ENCODE measurements around the gene SPACA5.
"Not testable (repeated sequence)": the region's sequence is repeated elsewhere in the genome, so short reads cannot be mapped to it uniquely, and the experiment has no call there.

Gene SPACA5

GRCh38 chrX:48006688-48007087 lies at the start of gene SPACA5:
Gene SPACA5 (plus strand): TSS chrX:48006988. CDS start chrX:48007803, 815 bp downstream.
- DNase-seq (ENCODE audit: low read depth) = not testable (repeated sequence)

GRCh38 chrX:47958206-47958605 lies 48.6 kb upstream of the SPACA5 start:
- DNase-seq (ENCODE audit: low read depth) = not testable (repeated sequence)

- DNase-seq (ENCODE audit: low read depth) = no peak
Measured at GRCh38 chrX:47958761-47959342, 47.9 kb upstream of the SPACA5 start.

GRCh38 chrX:47960406-47960805 lies 46.4 kb upstream of the SPACA5 start:
- DNase-seq (ENCODE audit: low read depth) = no peak

DNA sequence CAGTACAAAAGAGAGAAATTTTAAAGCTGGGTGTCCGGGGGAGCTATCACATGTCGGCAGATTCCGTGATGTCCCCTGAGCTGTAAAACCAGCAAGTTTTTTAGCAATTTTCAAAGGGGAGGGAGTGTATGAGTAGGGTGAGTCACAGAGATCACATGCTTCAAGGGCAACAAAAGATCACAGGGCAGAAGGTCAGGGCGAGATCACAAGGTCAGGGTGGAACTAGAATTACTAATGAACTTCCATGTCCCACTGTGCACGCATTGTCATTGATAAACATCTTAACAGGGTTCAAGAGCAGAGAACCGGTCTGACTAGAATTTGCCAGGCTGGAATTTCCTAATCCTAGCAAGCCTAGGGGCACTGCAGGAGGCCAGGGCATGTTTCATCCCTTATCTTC lies 45.0 kb upstream of the SPACA5 start:
- DNase-seq (ENCODE audit: low read depth) = not testable (repeated sequence)

- DNase-seq (ENCODE audit: low read depth) = not testable (repeated sequence)
Measured at GRCh38 chrX:47965526-47965925, 41.3 kb upstream of the SPACA5 start.

GRCh38 chrX:47973235-47973634 lies 33.6 kb upstream of the SPACA5 start:
- no peak for DNase-seq (ENCODE audit: low read depth)

- no peak for DNase-seq (ENCODE audit: low read depth)
Measured at GRCh38 chrX:47976254-47977151, 30.3 kb upstream of the SPACA5 start.

DNA sequence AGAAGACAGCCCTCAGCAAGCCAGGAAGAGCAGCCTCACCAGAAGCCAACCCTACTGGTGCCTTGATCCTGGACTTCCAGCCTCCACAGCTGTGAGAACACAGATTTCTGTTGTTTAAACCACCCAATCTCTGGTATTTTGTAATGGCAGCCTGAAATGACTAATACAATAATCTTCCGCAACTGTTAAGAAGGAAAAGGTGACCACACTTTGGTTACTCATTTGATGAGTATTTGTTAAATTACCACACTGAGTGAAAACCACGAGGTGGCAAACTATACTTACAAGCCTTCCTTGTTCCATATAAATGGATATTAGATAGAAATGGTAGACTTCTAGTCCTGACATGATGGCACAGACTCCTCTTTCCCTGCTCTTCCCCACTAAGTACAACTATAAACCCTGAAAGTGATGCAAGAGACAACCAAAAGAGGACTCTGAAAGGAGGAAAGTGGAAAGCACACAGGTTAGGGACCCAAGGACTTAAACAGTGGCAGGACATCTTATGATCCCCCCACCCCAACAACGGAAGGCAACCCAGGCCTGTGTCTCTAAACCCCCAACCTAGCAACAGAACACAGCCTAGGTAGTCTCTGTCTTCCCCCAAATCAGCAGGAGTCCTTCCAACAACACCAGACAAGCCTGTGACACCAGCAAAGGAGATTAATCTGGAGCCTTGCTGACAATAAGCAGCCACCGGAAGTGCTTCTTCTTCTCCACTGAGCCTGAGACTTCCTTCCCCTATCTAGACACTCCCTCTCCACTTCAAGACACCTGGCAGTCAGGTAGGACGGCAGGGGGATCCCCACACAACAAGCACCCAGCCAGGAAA lies 15.3 kb upstream of the SPACA5 start:
- DNase-seq (ENCODE audit: low read depth) = no peak

DNA sequence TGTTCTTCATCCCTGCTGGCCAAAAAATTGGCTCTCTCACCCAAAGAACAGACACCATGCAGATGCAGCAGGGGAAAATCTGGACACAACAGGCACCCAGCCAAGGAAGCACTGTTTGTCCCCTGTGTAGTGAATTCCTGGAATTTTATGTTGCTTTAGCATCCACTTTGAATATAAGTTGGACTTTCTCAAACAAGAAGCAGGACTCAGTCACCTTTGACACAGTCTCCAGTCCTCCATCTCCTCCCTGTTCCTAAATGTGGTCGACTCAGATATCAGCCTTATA lies 14.8 kb upstream of the SPACA5 start:
- DNase-seq (ENCODE audit: low read depth) = no peak

GRCh38 chrX:47992669-47993068 lies 14.1 kb upstream of the SPACA5 start:
- no peak for DNase-seq (ENCODE audit: low read depth)

- DNase-seq (ENCODE audit: low read depth) = no peak
Measured at GRCh38 chrX:48001260-48001659, 5.5 kb upstream of the SPACA5 start.

GRCh38 chrX:48002319-48002718 lies 4.5 kb upstream of the SPACA5 start:
- no peak for DNase-seq (ENCODE audit: low read depth)

DNA sequence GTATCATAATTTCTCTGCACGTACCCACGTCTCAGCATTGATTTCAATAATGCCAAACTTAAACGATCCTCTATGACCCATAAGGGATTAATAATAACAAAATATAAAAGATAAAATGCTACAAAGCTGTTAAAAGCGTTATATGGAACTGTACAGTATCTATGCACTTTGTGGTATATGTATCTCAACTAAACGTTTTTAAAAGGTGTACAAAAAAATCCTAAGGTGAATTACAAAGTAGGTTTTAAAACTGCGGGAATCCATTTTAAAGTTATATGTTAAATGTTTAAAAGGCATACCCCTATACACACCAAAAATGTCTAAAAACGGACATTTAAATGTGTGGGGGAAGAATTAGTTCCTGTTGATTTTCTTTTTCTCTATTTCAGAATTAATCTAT lies 3.9 kb upstream of the SPACA5 start:
- DNase-seq (ENCODE audit: low read depth) = no peak

GRCh38 chrX:48003367-48003757 lies 3.4 kb upstream of the SPACA5 start:
- no peak for DNase-seq (ENCODE audit: low read depth)

- peak; percentile 77 for DNase-seq (ENCODE audit: low read depth)
Measured at GRCh38 chrX:48003758-48004457, 2.9 kb upstream of the SPACA5 start, which contains the start of gene ZNF182. Gene ZNF182 (minus strand): TSS chrX:48003989. CDS start chrX:48002609, 1,380 bp downstream.

- not testable (repeated sequence) for DNase-seq (ENCODE audit: low read depth)
Measured at GRCh38 chrX:48009445-48009960, 2.7 kb downstream of the SPACA5 start.

DNA sequence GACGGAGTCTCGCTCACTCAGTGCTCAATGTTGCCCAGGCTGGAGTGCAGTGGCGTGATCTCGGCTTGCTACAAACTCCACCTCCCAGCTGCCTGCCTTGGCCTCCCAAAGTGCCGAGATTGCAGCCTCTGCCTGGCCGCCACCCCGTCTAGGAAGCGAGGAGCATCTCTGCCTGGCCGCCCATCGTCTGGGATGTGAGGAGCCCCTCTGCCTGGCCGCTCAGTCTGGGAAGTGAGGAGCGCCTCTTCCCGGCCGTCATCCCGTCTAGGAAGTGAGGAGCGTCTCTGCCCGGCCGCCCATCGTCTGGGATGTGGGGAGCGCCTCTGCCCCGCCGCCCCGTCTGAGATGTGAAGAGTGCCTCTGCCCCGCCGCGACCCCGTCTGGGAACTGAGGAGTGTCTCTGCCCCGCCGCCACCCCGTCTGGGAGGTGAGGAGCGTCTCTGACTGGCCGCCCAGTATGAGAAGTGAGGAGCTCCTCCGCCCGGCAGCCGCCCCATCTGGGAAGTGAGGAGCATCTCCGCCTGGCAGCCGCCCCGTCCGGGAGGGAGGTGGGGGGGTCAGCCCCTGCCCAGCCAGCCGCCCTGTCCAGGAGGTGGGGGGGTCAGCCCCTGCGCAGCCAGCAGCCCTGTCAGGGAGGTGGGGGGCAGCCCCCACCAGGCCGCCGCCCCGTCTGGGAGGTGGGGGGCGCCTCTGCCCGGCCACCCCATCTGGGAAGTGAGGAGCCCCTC lies 10.0 kb downstream of the SPACA5 start:
- not testable (repeated sequence) for DNase-seq (ENCODE audit: low read depth)

DNA sequence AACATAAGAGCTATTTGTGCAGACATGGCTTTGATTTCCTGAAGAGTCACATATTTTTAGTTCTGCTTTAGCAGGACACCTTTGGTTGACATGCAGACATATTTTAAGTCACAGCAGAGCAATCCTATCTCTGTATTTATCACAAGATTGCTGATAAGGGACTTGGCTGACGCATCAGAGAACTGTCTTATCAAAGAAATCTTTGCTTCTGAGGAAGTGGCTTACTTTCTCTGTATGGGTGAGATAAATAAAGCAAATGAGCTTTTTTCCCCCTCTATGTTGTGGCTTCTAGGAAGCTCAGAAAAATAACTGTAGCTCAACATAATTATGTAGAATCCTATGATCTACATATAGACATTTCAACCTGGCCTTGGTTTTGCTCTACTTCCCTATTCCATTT lies 13.1 kb downstream of the SPACA5 start:
- not testable (repeated sequence) for DNase-seq (ENCODE audit: low read depth)

DNA sequence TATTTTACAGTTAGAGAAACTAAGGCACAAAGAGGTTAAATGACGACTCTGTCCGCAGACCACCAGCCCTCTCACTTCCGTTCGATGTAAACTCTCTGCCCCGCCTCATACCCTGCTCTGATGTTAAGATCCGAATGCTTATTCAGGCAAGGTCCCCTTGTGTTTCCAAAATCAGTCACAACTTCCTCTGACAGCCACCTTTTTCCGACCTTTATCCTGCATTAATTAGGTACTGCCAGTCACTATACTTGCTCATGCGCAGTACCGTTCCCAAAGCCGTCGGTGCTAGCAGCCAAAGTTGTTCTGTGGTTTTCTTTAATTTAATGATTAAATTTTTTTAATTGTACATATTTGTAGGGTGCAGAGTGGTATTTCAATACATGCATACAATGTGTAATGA lies 13.7 kb downstream of the SPACA5 start:
- not testable (repeated sequence) for DNase-seq (ENCODE audit: low read depth)
